ENCODE data around the gene MUC4.

- TF ChIP-seq ESRRG (CRISPR knock-in tag; IDR thresholded peaks at IDR 0.05) = no peak
- TF ChIP-seq ARNTL (CRISPR knock-in tag; IDR thresholded peaks at IDR 0.05; ENCODE audit: borderline replicate concordance, low read depth) = no peak
- no peak for TF ChIP-seq ZFP3 (CRISPR knock-in tag; IDR thresholded peaks at IDR 0.05)
- TF ChIP-seq PATZ1 (CRISPR knock-in tag; IDR thresholded peaks at IDR 0.05; ENCODE audit: borderline replicate concordance) = no peak
- TF ChIP-seq ZC3H10 (CRISPR knock-in tag; IDR thresholded peaks at IDR 0.05) = no peak
- TF ChIP-seq CSRNP3 (CRISPR knock-in tag; IDR thresholded peaks at IDR 0.05) = no peak
- TF ChIP-seq POU6F1 (CRISPR knock-in tag; IDR thresholded peaks at IDR 0.05; ENCODE audit: borderline replicate concordance, low read depth) = no peak
- no peak for TF ChIP-seq ZNF565 (CRISPR knock-in tag; conservative IDR thresholded peaks at IDR 0.05; ENCODE audit: low read depth)
- TF ChIP-seq CREB5 (CRISPR knock-in tag; IDR thresholded peaks at IDR 0.05; ENCODE audit: low read depth) = no peak
- no peak for TF ChIP-seq TOX (CRISPR knock-in tag; IDR thresholded peaks at IDR 0.05; ENCODE audit: borderline replicate concordance)
- TF ChIP-seq CSDC2 (CRISPR knock-in tag; IDR thresholded peaks at IDR 0.05) = no peak
- no peak for TF ChIP-seq ISL1 (CRISPR knock-in tag; IDR thresholded peaks at IDR 0.05)
- no peak for TF ChIP-seq TCF4 (CRISPR knock-in tag; IDR thresholded peaks at IDR 0.05; ENCODE audit: borderline replicate concordance)
- TF ChIP-seq RARB (CRISPR knock-in tag; IDR thresholded peaks at IDR 0.05) = no peak
These were observed 47.6 kb downstream of the MUC4 start for GRCh38 chr3:195763843-195764825.
